Measurements from ENCODE around the gene KCNQ2. TPM values are rescaled to one million over a fixed set of nuclear protein-coding genes. Genes with fewer than 3 reads are reported as not detected.
"Not testable (repeated sequence)": the region's sequence is repeated elsewhere in the genome, so short reads cannot be mapped to it uniquely, and the experiment has no call there.

The KCNQ2 gene
- total RNA-seq, 1 donor from 2014 or later, result 1.2 TPM

GRCh38 chr20:63385819-63386218 is 86.6 kb downstream of the KCNQ2 start:
- no peak for DNase-seq

- DNase-seq, result no peak
These were observed 88.1 kb downstream of the KCNQ2 start for GRCh38 chr20:63384336-63384735.

- DNase-seq, result no peak
These were observed 88.9 kb downstream of the KCNQ2 start for GRCh38 chr20:63383556-63383955.

- DNase-seq, result no peak
These were observed 89.7 kb downstream of the KCNQ2 start for GRCh38 chr20:63382551-63383300.

- no peak for DNase-seq
These were observed 90.5 kb downstream of the KCNQ2 start for GRCh38 chr20:63381781-63382431.

- no peak for DNase-seq
These were observed 92.0 kb downstream of the KCNQ2 start for GRCh38 chr20:63380346-63380870.

GRCh38 chr20:63379872-63380271 is 92.6 kb downstream of the KCNQ2 start:
- not testable (repeated sequence) for DNase-seq

- no peak for DNase-seq
These were observed 93.2 kb downstream of the KCNQ2 start for GRCh38 chr20:63379296-63379695.

- DNase-seq, result no peak
These were observed 93.8 kb downstream of the KCNQ2 start for GRCh38 chr20:63378626-63379025.

- no peak for DNase-seq
These were observed 94.5 kb downstream of the KCNQ2 start for GRCh38 chr20:63377951-63378381.

- no peak for DNase-seq
These were observed 95.1 kb downstream of the KCNQ2 start for GRCh38 chr20:63377256-63377941.

GRCh38 chr20:63376283-63377250 is 95.9 kb downstream of the KCNQ2 start:
- no peak for DNase-seq

GRCh38 chr20:63375438-63375837 is 97.0 kb downstream of the KCNQ2 start:
- no peak for DNase-seq

- no peak for DNase-seq
These were observed 98.0 kb downstream of the KCNQ2 start for GRCh38 chr20:63374504-63374903.

GRCh38 chr20:63373996-63374395 is 98.5 kb downstream of the KCNQ2 start:
- DNase-seq, result no peak

GRCh38 chr20:63372971-63373885 is 99.2 kb downstream of the KCNQ2 start:
- DNase-seq, result no peak

GRCh38 chr20:63371291-63371865 is 101.1 kb downstream of the KCNQ2 start:
- DNase-seq, result no peak

- DNase-seq, result no peak
These were observed 101.8 kb downstream of the KCNQ2 start for GRCh38 chr20:63370618-63371187.

GRCh38 chr20:63369724-63370617 is 102.5 kb downstream of the KCNQ2 start:
- no peak for DNase-seq

Measured in skin of body (tissue), 2 donors.